ENCODE data around the gene RPS6KB1. TPM values are rescaled to one million over a fixed set of nuclear protein-coding genes. Genes with fewer than 3 reads are reported as not detected.

RPS6KB1 gene
- total RNA-seq, 3 donors from 2014 or later, result 40.3 to 62.3 (median 47.5) TPM

- H3K27ac ChIP-seq, result peak overlapping the region in 1 of 2 donors; percentile 21
- DNase-seq (ENCODE audit: low spot score in 2 of 2), result no peak
- no peaks in the 10 kb centered on the region for H3K27me3 ChIP-seq
- H3K4me1 ChIP-seq, result no peaks in the 10 kb centered on the region
- intact Hi-C loops (cut with DNase I; ENCODE audit: low total_unique reads), result no loop called here
- no peak for TF ChIP-seq POLR2AphosphoS5 (IDR thresholded peaks at IDR 0.05)
- no peak for TF ChIP-seq POLR2A (IDR thresholded peaks at IDR 0.05)
- TF ChIP-seq, protein P1, sequence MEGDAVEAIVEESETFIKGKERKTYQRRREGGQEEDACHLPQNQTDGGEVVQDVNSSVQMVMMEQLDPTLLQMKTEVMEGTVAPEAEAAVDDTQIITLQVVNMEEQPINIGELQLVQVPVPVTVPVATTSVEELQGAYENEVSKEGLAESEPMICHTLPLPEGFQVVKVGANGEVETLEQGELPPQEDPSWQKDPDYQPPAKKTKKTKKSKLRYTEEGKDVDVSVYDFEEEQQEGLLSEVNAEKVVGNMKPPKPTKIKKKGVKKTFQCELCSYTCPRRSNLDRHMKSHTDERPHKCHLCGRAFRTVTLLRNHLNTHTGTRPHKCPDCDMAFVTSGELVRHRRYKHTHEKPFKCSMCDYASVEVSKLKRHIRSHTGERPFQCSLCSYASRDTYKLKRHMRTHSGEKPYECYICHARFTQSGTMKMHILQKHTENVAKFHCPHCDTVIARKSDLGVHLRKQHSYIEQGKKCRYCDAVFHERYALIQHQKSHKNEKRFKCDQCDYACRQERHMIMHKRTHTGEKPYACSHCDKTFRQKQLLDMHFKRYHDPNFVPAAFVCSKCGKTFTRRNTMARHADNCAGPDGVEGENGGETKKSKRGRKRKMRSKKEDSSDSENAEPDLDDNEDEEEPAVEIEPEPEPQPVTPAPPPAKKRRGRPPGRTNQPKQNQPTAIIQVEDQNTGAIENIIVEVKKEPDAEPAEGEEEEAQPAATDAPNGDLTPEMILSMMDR (IDR thresholded peaks at IDR 0.05), result no peak
- no peaks in the 10 kb centered on the region for H3K36me3 ChIP-seq
- no peak overlapping the region for H3K4me3 ChIP-seq
- no peaks in the 10 kb centered on the region for H3K9me3 ChIP-seq
Observed at GRCh38 chr17:59876107-59876506, 16.8 kb upstream of the RPS6KB1 start.

DNA sequence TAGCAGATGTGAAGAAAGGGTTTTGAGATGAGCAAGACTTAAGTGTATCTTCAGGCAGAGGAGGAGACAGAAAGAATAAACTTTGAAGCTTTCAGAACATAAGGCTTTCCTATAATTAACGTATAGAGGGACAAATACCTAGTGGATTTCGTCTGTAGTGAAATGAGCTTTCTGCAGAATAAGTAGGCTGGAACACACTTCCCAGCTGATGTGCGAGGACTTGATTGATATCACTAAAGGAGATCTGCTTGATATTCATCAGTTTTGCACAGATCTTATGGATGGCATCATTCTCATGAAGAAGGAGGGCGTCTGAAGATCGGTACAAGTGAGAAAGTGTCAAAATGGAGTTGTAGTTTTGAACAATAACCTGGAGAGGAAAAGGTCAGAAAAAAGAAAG is 15.0 kb upstream of the RPS6KB1 start:
- TF ChIP-seq POLR2A (IDR thresholded peaks at IDR 0.05) (no peak), POLR2AphosphoS5 (IDR thresholded peaks at IDR 0.05) (no peak)
- TF ChIP-seq, protein P1 (IDR thresholded peaks at IDR 0.05), result no peak
- intact Hi-C loops (cut with DNase I; ENCODE audit: low total_unique reads), result no loop called here
- Histone ChIP-seq H3K36me3 (no peaks in the 10 kb centered on the region), H3K27ac (no peak overlapping the region), H3K9me3 (no peaks in the 10 kb centered on the region), H3K4me1 (no peaks in the 10 kb centered on the region), H3K4me3 (no peak overlapping the region), H3K27me3 (no peaks in the 10 kb centered on the region)
- DNase-seq (ENCODE audit: low spot score in 2 of 2), result no peak

GRCh38 chr17:59878624-59879023 is 14.3 kb upstream of the RPS6KB1 start:
- Histone ChIP-seq H3K4me1 (no peaks in the 10 kb centered on the region), H3K4me3 (no peak overlapping the region), H3K36me3 (no peaks in the 10 kb centered on the region), H3K9me3 (no peaks in the 10 kb centered on the region), H3K27ac (no peak overlapping the region), H3K27me3 (no peaks in the 10 kb centered on the region)
- intact Hi-C loops (cut with DNase I; ENCODE audit: low total_unique reads), result no loop called here
- no peak for DNase-seq (ENCODE audit: low spot score in 2 of 2)
- TF ChIP-seq POLR2A (IDR thresholded peaks at IDR 0.05) (no peak), POLR2AphosphoS5 (IDR thresholded peaks at IDR 0.05) (no peak)
- TF ChIP-seq, protein P1 (IDR thresholded peaks at IDR 0.05), result no peak

DNA sequence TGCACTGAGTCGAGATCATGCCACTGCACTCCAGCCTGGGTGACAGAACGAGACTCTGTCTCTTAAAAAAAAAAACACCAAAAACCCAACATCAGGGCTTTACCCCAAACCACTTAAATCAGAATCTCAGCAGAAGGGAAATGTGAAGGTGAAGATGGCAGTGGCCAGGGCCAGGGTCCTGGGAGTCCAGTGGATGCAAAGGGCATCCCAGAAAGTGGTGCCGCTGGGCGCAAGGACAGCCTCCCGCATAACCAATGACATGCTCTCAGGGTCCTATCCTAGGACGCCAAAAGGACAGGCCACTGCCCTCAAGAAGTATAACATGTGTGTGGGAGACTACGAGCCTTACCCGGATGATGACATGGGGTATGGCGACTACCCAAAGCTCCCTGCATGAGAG is 8.1 kb upstream of the RPS6KB1 start:
- no peak for DNase-seq (ENCODE audit: low spot score in 2 of 2)
- Histone ChIP-seq H3K9me3 (no peaks in the 10 kb centered on the region), H3K27me3 (no peaks in the 10 kb centered on the region), H3K27ac (no peak overlapping the region), H3K36me3 (no peaks in the 10 kb centered on the region), H3K4me3 (no peak overlapping the region), H3K4me1 (no peaks in the 10 kb centered on the region)
- TF ChIP-seq, protein P1 (IDR thresholded peaks at IDR 0.05), result no peak
- TF ChIP-seq POLR2AphosphoS5 (IDR thresholded peaks at IDR 0.05) (no peak), POLR2A (IDR thresholded peaks at IDR 0.05) (no peak)
- intact Hi-C loops (cut with DNase I; ENCODE audit: low total_unique reads), result no loop called here

DNA sequence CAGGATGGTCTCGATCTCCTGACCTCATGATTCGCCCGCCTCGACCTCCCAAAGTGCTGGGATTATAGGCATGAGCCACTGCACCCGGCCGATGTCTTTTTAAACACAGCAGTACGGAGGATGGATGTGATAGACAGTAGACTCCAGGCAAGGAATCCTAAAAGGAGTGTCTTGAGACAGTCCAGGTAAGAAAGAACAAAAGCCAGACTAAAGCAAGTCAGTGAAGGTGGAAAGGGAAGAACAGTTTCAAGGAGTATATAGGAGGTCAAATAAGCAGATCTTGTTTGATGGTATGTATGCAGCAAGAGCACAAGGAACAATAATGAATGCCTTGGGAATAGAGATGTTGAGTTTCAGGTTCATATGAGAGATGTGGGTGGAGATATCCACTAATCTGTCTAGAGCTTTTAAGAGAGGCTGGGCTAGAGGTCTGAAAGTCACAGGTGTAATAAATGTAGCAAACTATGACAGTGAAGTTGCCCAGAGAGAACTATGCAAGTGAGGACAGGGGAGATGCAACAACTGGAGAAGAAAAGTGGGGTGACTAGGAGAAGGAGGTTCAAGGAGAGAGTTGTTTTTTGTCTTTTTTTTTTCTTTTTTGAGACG is 4.7 kb upstream of the RPS6KB1 start:
- no peaks in the 10 kb centered on the region for H3K36me3 ChIP-seq
- H3K4me1 ChIP-seq, result peaks cover 0 to 6% of the 10 kb centered on the region in 2 donors
- no peak overlapping the region for H3K27ac ChIP-seq
- TF ChIP-seq POLR2AphosphoS5 (IDR thresholded peaks at IDR 0.05) (no peak), POLR2A (IDR thresholded peaks at IDR 0.05) (no peak)
- TF ChIP-seq, protein P1 (IDR thresholded peaks at IDR 0.05), result no peak
- H3K9me3 ChIP-seq, result no peaks in the 10 kb centered on the region
- H3K27me3 ChIP-seq, result no peaks in the 10 kb centered on the region
- intact Hi-C loops (cut with DNase I; ENCODE audit: low total_unique reads), result no loop called here
- H3K4me3 ChIP-seq, result no peak overlapping the region
- DNase-seq (ENCODE audit: low spot score in 2 of 2), result no peak
